Heart left ventricle (tissue), 13 donors: ENCODE results near the gene SLC26A11.

Experiments used
- POLR2A ChIP-seq, 2 donors: fragments of 450-650 bp; IDR thresholded peaks; one replicate each; pipeline ENCODE4 v1.6.1; 2017; ENCODE audit warnings: antibody characterized with exemption in 2 of 2, mild to moderate bottlenecking in 2 of 2, moderate library complexity in 2 of 2
- TF ChIP-seq, protein P1 (sequence below), 12 donors: fragments of 200-600 bp; sonication (generic) in 4 of 12; IDR thresholded peaks; one replicate each; pipeline versions ENCODE4 v1.5.0 to v1.8.0; 2018 to 2022; ENCODE audit warnings: antibody characterized with exemption in 12 of 12, mild to moderate bottlenecking in 5 of 12
- donor health status: ischemic (EF 13 %, LVEDD 7.1; RV severe dilation, severe dysfunction).
- donor health status: DM: no; HTN: yes; CAD: no.
- donor health status: DM: no; HTN: no; CAD: no.
- donor health status: ischemic (EF 25% LVEDD 6.9; RV normal size, moderate dysfunction).
- donor health status: ischemic (EF 25% LVEDD 5.7; RV mildly dilated, moderate dysfunction).
- donor health status: ischemic (EF 35%, LVEDD 5.7; RV mildly dilated, moderate dysfunction).
- donor health status: nonischemic (EF 11% LVEDD 7.7; RV severe dilation, severe dysfunction).
- donor health status: DM: yes; HTN: yes; CAD: no.
- donor health status: PGD.
- donor health status: ischemic (EF 29% LVEDD 5.4; RV normal size, mild dysfunction).
- donor health status: nonischemic (EF 23%, LVEDD 6.1; RV moderate dilation, normal function).

GRCh38 chr17:80184423-80184714 is 35.9 kb upstream of the SLC26A11 start:
- TF ChIP-seq, protein P1, sequence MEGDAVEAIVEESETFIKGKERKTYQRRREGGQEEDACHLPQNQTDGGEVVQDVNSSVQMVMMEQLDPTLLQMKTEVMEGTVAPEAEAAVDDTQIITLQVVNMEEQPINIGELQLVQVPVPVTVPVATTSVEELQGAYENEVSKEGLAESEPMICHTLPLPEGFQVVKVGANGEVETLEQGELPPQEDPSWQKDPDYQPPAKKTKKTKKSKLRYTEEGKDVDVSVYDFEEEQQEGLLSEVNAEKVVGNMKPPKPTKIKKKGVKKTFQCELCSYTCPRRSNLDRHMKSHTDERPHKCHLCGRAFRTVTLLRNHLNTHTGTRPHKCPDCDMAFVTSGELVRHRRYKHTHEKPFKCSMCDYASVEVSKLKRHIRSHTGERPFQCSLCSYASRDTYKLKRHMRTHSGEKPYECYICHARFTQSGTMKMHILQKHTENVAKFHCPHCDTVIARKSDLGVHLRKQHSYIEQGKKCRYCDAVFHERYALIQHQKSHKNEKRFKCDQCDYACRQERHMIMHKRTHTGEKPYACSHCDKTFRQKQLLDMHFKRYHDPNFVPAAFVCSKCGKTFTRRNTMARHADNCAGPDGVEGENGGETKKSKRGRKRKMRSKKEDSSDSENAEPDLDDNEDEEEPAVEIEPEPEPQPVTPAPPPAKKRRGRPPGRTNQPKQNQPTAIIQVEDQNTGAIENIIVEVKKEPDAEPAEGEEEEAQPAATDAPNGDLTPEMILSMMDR (IDR thresholded peaks at IDR 0.05), result no peak
- TF ChIP-seq POLR2A (IDR thresholded peaks at IDR 0.05), result no peak
